HG03025 (cell line): ENCODE measurements around the gene DBN1.

Experiments used
- ATAC-seq: cut with Tn5 transposase; IDR thresholded peaks from one replicate; pipeline ENCODE4 v1.9.1; 2021; ENCODE audit warnings: mild to moderate bottlenecking, moderate library complexity; ENCODE audit not compliant: unreplicated experiment, low FRiP score

The DBN1 gene

DNA sequence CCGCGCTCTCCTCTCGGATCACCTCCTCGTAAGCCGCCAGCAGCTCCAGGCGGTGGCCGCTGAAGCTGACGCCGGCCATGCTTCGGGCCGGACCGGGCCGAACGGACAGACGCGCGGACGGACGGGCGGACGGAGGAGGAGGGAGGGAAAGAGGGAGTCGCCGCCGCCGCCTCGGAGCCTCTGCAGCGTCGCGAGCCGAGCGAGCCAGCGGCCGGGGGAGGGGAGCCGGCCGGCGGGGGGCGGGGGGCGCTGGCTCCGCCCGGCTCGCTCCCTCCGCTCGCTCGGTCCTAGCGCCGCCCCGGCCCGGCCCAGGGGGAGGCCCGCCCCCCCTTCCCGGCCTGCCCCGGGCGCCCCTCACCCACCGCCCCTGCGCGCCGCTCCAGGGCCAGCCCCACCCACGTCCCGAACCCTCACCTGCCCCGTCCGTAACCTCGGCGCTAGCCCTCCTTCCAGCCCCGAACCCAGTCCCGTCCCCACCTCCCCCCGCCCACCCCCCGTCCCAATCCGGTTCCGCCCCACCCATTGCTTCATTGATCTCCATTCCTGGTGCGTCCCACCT lies at the start of gene DBN1:
DBN1 (minus strand) TSS at position 192 of the 559 bp plus-strand sequence; CDS start at position 79, 113 bp downstream.
- peak; percentile 34 for ATAC-seq

GRCh38 chr5:177520916-177521513 lies 47.6 kb upstream of the DBN1 start:
- no peak for ATAC-seq

- no peak for ATAC-seq
These were observed 46.8 kb upstream of the DBN1 start for GRCh38 chr5:177520271-177520670.

GRCh38 chr5:177519463-177520235 lies 46.2 kb upstream of the DBN1 start:
- ATAC-seq = no peak

DNA sequence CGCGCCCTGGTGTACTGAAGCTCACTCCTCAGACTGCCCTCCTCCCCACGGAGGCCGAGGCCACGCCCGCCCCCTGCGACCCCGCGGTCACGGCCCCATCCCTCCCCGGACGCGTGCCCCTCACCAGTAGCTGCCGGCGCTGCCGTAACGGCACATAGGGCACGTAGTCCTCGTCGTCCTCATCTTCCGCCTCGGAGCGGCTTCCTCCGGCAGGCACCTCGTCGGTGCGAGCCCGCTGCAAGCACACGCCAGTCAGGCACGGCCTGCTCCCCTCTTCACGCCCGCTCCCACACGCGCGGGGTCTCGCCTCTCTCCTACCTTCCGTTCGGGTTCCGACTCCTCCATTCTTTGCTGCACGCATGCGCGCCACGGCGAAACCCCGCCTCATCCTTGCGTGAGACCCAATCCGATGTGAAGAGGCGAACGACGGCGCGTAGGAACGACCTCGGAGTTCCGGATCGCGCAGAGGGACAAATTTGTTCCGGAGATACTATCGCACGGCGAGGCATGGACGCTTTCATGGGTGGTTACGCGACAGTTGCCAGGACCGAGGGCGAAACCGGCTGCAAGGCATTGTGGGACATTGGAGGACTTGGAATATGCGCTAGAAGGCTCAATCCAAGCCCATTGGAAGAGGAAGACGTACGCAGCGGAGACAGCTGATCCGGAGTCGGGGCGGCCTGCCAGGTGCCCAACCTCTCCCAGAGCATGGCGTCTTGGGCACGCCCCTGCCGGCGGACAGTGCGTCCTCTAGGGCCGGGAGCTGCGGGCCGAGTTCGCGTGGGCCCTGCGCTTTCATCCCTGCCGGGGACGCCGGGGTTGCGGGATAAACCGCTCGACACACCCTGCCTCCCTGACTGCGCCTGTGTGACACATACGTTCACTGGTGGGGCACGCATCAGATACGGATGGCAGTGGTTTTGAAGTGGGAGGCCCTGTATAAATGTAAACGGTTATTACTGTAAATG lies 43.5 kb upstream of the DBN1 start, which contains the start of gene DDX41:
DDX41 (minus strand) TSS at position 361 of the 968 bp plus-strand sequence; CDS start at position 345, 16 bp downstream.
- peak; percentile 70 for ATAC-seq

DNA sequence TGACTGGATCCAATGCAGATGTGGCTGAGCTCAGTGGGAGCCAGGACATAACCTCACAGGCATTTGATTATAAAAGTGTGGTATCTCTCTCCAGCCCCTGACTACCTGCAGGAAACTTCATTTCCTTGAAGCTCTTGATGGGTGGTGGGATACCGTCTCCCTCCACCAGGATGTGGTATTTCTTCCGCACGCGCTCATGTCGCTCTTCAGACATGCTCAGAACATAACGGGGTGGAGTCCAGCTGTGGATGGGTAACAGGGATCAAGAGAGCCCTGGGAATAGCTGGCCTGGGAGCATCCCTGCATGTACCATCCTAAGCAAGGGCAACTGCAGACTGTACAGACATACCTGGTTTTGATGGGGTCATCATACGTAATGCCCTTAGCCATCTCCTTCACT lies 42.1 kb upstream of the DBN1 start:
- no peak for ATAC-seq

- no peak for ATAC-seq
These were observed 41.1 kb upstream of the DBN1 start for GRCh38 chr5:177514541-177514940.

DNA sequence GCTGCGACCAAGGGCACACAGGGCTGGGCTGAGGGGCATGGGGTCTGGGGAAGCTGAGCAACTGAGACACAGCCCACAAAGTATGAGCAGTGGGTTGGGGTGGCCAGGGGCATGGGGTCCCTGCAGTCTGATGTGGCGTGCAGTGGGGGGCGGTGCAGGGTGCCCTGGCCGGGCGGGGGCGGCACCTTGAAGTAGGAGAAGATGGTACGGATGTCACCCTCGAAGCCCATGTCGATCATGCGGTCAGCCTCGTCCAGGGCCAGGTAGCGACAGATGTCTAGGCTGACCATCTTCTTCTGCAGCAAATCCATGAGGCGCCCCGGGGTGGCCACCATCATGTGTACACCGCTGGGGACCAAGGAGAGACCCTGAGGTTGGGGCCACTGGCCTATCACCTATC lies 40.1 kb upstream of the DBN1 start:
- ATAC-seq = no peak

DNA sequence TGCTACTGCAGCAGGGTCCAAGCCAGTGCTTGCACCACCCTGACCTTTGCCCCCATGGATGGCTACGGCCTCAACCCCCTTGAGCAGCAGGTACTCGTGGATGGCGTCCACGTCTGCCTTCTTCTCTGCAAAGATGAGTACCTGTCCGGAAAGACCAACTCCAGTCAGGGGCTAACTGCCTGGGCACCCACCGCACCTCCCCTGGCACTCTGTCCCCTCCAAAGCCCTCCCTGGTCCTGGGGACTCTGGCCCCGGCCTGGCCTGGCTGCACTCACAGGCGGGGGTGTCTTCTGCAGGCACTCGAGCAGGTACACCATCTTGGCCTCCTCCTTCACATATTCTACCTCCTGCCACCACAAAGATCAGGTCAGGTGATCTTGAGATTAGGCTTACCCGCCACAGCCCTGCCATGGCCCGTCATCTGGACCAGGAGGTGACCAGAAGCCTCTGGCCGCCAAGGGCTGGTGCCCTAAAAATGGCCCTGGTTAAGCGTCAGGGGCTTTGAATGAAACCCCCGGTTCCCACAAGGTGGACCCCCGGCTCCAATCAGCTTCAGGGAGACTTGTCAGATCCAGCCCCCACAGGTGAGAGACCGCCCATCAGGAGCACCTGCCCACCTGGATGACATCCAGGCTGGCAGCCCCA lies 39.4 kb upstream of the DBN1 start:
- no peak for ATAC-seq

DNA sequence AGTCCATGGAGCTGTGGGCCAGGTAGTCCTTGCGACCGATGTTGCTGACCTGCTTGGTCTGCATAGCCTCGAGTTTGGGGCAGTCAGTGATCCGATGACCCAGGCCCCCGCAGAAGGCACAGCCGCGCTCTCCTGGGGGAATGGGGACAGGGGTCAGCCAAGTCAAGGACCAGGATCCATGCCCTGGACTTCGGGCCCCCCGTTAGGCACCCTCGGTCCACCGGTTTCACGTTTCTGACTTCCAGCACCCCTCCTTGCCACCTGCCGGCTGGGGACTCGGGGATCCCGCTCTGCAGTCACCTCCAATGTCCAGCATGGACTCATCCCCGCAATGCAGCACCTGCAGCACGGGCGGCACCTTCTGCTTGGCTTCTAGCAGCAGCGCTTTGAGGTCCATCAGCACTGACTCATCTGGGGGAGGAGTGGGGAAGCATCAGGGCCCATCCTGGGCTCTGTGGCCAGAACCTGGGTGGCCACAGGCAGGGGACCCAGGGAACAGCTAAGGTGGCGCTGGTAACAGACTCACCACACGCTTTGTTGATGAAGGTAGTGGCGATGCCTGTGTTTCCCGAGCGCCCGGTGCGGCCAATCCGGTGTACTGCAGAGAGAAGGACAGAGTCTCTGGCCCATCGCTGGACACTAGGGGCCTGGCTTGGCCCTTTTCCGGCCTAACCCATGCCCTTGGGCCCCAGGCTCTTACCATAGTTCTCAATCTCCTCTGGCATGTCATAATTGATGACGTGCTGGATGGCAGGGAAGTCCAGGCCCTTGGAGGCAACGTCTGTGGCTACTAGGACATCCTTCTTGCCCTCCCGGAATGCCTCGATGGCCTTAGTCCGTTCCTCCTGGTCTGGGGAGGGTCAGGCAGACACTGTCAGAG lies 38.6 kb upstream of the DBN1 start:
- ATAC-seq = no peak

- ATAC-seq = no peak
These were observed 37.7 kb upstream of the DBN1 start for GRCh38 chr5:177511181-177511580.

- ATAC-seq = no peak
These were observed 37.2 kb upstream of the DBN1 start for GRCh38 chr5:177510567-177511053.

DNA sequence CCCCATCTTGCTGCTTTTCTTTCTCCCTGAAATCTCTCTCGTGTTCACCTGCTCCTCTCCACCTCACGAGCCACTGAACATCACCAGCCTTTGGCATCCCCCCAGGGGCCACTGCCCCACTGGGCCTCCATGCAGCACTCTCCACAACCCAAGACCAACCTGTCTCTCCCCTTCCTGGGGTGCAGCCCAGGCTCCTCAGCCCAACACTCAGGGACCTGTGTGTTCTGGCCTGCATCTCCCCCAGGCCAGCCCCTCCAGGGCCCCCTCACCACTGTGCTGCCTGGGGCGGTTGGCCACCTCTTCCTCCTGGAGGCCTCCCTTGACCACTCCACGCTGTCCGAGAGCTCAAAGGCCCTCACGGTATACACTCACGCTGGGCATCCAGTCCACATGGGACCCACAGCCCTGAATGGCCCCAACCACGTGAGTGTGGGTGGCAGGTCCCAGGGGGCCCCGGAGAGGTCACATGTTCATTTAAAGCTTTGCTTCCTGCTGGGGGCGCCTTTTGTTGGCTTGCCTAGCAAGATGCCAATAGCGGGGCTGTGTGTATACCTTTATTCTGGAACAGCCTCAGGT lies 36.6 kb upstream of the DBN1 start:
- ATAC-seq = no peak

- ATAC-seq = no peak
These were observed 36.0 kb upstream of the DBN1 start, which contains the start of gene DOK3 for GRCh38 chr5:177509381-177509951. Gene DOK3, minus strand, starts transcription at chr5:177509826. Its CDS starts 286 bp downstream, at chr5:177509540.

DNA sequence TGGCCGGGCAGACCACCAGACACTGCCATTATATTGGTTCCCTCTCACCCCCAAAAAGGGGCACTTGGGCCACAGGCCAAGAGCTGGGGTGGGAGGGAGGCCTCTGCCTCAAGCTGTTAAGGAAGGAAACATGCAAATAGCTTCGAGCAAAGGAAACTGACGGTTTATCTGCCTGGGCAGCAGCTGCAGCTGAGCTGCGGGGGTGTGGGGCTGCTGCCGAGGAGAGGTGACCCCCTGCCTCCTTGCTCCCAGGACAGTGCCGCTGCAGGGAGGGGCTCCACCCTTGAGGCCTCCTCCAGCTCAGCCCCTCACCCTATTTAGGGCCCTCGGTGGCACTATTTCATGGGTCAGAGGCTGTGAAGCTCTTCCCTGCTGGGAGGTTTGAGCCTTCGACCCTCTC lies 35.4 kb upstream of the DBN1 start:
- ATAC-seq = no peak

DNA sequence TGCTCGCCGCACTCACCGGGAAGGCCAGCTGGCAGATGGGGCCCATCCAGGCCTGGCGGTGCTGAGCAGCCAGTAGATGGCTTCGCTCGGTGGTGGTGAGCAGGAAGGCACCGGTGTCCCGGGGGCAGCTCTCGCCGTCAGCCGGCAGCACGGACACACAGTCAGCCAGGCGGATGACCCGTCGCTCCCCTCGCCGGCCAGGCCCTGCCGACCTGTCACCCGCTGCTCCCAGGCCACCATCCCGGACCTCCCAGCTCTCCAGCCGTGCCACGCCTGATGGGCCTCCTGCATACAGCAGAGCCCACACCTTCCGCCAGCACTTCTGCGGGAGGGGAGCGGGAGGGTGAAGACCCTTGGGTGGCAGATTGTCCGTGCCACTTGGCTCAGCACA lies 34.8 kb upstream of the DBN1 start:
- ATAC-seq = no peak

DNA sequence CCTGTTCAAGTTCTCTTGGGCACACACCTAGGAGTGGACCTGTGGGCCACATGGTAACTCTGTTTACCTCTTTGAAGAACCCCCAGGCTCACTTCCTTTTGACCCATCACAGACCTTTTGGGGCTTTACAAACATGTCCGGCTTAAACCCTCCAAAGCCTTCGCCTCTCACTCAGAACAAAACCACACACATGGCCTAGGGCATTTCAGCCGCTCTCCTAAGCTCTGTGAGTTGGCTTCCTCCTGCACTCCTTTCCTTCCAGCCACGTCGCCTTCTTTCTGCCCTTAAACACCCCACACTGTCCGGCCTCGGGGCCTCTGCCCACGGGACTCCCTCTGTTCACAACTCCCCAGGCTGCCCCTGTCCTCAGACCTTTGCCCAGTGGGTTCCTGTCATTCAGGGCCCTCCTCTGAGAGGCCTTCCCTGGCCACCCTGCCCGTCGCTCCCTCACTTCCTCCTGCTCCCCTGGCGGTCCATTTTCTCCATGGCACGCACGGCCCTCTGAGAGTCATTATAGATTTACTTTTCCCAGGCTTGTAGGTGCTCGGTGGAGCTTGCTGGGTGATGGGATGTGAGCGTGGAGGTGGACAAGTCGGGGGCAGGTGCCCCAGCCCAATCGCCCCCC lies 34.3 kb upstream of the DBN1 start:
- ATAC-seq = no peak

DNA sequence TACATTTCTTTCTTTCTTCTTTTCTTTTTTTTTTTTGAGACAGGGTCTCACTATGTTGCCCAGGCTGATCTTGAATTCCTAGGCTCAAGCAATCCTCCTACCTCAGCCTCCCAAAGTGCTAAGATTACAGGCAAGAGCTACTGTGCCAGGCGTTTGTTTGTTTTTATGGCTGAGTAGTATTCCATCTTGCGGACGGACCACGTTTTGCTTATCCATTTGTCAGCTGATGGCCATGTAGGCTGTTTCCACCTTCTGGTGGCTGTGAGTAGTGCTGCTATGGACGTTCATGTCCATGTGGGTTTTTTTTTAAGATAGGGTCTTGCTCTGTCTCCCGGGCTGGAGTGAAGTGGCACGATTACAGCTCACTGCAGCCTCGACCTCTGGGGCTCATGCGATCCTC lies 33.7 kb upstream of the DBN1 start:
- no peak for ATAC-seq
